ENCODE results near the gene RILPL1.
"Not testable (repeated sequence)": the region's sequence is repeated elsewhere in the genome, so short reads cannot be mapped to it uniquely, and the experiment has no call there.

The RILPL1 gene

DNA sequence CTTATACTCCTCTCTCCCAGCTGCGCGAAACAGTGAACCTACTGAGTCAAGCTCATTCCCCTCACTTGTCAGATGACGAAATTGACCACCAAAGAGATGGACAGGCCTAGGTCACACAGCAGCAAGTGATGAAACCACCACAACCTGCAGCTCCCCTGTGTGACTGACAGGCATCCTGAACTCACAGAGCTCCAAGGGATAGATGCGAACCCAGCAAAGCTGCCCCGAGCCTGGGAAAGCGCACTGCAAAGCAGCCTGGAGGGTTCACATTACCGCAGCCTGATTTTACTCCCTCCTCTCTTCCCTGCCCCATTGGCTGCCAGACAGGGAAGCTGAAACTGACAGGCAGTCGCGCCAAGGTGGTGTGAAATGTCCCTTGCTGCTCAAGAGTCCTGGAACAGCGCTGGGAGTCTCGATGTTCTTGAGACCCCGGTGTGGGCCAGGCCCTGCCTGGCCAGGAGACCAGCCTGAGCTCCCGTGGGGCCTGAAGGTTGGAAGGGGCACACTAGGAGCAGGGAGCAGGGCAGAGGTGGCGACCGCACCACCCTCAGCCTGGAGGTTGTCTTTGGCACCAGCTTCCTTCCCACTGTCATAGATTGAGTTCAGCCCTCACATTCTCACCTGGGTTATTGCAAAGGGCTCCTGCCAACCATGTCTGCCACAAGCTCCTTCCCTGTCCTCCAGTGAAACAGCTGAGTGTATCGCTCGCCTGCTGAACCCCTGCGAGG, 39.2 kb downstream of the RILPL1 start:
- H3K27ac ChIP-seq = no peak overlapping the region
- no peak overlapping the region for H3K9ac ChIP-seq
- TF ChIP-seq, protein P1, sequence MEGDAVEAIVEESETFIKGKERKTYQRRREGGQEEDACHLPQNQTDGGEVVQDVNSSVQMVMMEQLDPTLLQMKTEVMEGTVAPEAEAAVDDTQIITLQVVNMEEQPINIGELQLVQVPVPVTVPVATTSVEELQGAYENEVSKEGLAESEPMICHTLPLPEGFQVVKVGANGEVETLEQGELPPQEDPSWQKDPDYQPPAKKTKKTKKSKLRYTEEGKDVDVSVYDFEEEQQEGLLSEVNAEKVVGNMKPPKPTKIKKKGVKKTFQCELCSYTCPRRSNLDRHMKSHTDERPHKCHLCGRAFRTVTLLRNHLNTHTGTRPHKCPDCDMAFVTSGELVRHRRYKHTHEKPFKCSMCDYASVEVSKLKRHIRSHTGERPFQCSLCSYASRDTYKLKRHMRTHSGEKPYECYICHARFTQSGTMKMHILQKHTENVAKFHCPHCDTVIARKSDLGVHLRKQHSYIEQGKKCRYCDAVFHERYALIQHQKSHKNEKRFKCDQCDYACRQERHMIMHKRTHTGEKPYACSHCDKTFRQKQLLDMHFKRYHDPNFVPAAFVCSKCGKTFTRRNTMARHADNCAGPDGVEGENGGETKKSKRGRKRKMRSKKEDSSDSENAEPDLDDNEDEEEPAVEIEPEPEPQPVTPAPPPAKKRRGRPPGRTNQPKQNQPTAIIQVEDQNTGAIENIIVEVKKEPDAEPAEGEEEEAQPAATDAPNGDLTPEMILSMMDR (IDR thresholded peaks at IDR 0.05) = no peak

DNA sequence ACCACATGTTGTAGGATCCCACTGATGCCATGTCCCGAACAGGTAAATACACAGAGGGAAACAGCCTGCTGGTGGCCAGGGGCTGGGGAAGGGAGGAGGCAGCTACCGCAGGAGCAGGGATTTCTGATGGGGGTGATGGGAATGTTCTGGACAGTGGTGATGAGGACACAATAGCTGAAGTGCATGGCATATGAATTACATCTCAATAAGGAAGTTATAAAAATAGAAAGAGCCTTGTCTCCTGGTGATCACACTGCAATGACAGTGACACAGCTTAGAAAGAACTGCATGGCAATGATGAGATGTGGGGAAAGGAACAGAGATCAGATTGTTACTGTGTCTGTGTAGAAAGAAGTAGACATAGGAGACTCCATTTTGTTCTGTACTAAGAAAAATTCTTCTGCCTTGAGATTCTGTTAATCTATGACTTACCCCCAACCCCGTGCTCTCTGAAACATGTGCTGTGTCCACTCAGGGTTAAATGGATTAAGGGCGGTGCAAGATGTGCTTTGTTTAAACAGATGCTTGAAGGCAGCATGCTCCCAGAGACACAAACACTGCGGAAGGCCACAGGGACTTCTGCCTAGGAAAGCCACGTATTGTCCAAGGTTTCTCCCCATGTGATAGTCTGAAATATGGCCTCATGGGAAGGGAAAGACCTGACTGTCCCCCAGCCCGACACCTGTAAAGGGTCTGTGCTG, 41.0 kb downstream of the RILPL1 start:
- H3K9me3 ChIP-seq (ENCODE audit: control insufficient read depth, low read length); H3K4me2 ChIP-seq (ENCODE audit: low read length); H3K9ac ChIP-seq; H3K27ac ChIP-seq; H3K4me3 ChIP-seq (ENCODE audit: low read depth, low read length); H3K27me3 ChIP-seq (ENCODE audit: control insufficient read depth, insufficient read depth, low read length); H3K36me3 ChIP-seq (ENCODE audit: control insufficient read depth, insufficient read depth, low read length); H3K4me1 ChIP-seq; H2AFZ ChIP-seq; H3K79me2 ChIP-seq: not testable (repeated sequence)

More for the DNA sequence above, 39.2 kb downstream of the RILPL1 start:
- no peaks in the 10 kb centered on the region for H3K4me1 ChIP-seq
- no peaks in the 10 kb centered on the region for H3K27me3 ChIP-seq (ENCODE audit: control insufficient read depth, insufficient read depth, low read length)
- no peaks in the 10 kb centered on the region for H3K79me2 ChIP-seq
- H2AFZ ChIP-seq = no peak overlapping the region
- no peaks in the 10 kb centered on the region for H3K9me3 ChIP-seq (ENCODE audit: control insufficient read depth, low read length)
- H3K4me2 ChIP-seq (ENCODE audit: low read length) = no peak overlapping the region
- no peak overlapping the region for H3K4me3 ChIP-seq (ENCODE audit: low read depth, low read length)
- H3K36me3 ChIP-seq (ENCODE audit: control insufficient read depth, insufficient read depth, low read length) = no peaks in the 10 kb centered on the region

DNA sequence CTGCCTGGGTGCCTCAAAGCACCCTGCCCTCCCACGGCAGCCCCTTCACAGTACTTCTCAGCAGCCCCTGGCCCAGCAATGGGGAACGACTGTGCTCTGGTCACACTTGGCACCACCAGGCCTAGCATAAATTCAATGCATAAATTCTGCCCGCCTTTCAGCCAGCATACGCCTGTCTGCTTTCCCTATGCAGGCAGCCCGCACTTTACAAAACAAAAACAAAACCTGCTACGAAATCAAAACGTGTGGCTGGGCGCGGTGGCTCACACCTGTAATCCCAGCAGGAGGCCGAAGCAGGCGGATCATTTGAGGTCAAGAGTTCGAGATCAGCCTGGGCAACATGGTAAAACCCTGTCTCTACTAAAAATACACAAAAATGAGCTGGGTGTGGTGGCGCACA, 42.0 kb downstream of the RILPL1 start:
- H3K27ac ChIP-seq = no peak overlapping the region
- TF ChIP-seq, protein P1 (IDR thresholded peaks at IDR 0.05) = no peak

DNA sequence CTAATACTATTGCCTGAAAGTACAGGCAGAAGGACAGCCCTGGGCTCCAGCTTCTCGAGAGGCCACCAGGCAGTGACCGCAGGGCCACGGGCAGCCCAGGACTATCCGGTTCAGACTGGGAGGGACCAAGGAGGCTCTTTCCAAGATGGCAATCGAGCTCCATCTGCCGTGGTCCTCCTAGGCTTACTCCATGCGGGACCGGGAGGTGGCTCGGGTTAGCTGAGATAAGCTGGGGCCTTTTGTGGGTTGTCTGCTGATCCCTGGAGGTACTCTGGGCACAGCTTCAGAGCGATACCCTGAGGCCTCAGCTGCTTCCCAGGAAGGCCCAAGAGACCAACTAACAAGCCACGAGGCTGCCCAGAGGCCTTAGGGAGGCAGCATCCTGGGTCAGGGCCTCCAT, 42.5 kb downstream of the RILPL1 start:
- H3K4me3 ChIP-seq (ENCODE audit: low read depth, low read length) = no peak overlapping the region
- no peak overlapping the region for H3K27ac ChIP-seq
- H2AFZ ChIP-seq = no peak overlapping the region
- no peak overlapping the region for H3K4me2 ChIP-seq (ENCODE audit: low read length)
- H3K36me3 ChIP-seq (ENCODE audit: control insufficient read depth, insufficient read depth, low read length) = no peaks in the 10 kb centered on the region
- H3K4me1 ChIP-seq = no peaks in the 10 kb centered on the region
- TF ChIP-seq, protein P1 (IDR thresholded peaks at IDR 0.05) = no peak
- H3K9me3 ChIP-seq (ENCODE audit: control insufficient read depth, low read length) = no peaks in the 10 kb centered on the region
- H3K27me3 ChIP-seq (ENCODE audit: control insufficient read depth, insufficient read depth, low read length) = no peaks in the 10 kb centered on the region
- no peak overlapping the region for H3K9ac ChIP-seq
- no peaks in the 10 kb centered on the region for H3K79me2 ChIP-seq

More for the DNA sequence above, 42.0 kb downstream of the RILPL1 start:
- Histone ChIP-seq H2AFZ (no peak overlapping the region), H3K27me3 (ENCODE audit: control insufficient read depth, insufficient read depth, low read length) (no peaks in the 10 kb centered on the region), H3K4me1 (no peaks in the 10 kb centered on the region), H3K9me3 (ENCODE audit: control insufficient read depth, low read length) (no peaks in the 10 kb centered on the region), H3K9ac (no peak overlapping the region), H3K79me2 (no peaks in the 10 kb centered on the region), H3K4me3 (ENCODE audit: low read depth, low read length) (no peak overlapping the region), H3K36me3 (ENCODE audit: control insufficient read depth, insufficient read depth, low read length) (no peaks in the 10 kb centered on the region), H3K4me2 (ENCODE audit: low read length) (no peak overlapping the region)

DNA sequence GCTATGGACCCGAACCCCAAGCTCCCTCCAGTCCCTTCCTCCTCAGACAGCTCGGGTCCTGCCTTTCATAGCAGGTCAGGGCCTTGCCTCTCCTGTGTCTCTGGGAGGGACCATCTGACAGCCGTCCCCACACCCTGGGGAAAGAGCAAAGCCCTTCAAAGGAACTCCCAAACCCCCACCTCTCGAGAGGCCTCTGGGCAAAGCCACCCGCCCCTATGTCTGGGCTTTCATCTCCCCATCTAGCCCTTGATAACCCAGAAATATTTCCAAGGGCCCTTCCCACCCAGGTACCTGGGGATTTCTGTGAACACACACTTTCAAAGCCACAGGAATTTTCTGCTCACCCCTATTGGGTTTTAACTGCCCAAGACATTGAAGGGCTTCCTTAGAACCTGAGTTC, 43.4 kb downstream of the RILPL1 start:
- TF ChIP-seq, protein P1 (IDR thresholded peaks at IDR 0.05) = no peak
- Histone ChIP-seq H3K9ac (no peak overlapping the region), H3K79me2 (no peaks in the 10 kb centered on the region), H3K27ac (no peak overlapping the region), H3K36me3 (ENCODE audit: control insufficient read depth, insufficient read depth, low read length) (no peaks in the 10 kb centered on the region), H3K4me3 (ENCODE audit: low read depth, low read length) (no peak overlapping the region), H3K9me3 (ENCODE audit: control insufficient read depth, low read length) (no peaks in the 10 kb centered on the region), H2AFZ (no peak overlapping the region), H3K4me1 (no peaks in the 10 kb centered on the region), H3K4me2 (ENCODE audit: low read length) (no peak overlapping the region), H3K27me3 (ENCODE audit: control insufficient read depth, insufficient read depth, low read length) (no peaks in the 10 kb centered on the region)

Measured in parathyroid adenoma (tissue), 2 donors.